HepG2 (cell line): ENCODE data around the gene CSMD2. TPM values are rescaled to one million over a fixed set of nuclear protein-coding genes. Genes with fewer than 3 reads are reported as not detected.

Experiments used
- ATRX ChIP-seq: sonication (generic); formaldehyde crosslinking; IDR thresholded peaks from 2 replicates; pipeline ENCODE4 v1.4.0; 2020; ENCODE audit warnings: missing genetic modification reagents, borderline replicate concordance
- CCDC6 ChIP-seq: sonication (generic); formaldehyde crosslinking; IDR thresholded peaks from 2 replicates; pipeline ENCODE4 v1.8.1; 2022; ENCODE audit warnings: mild to moderate bottlenecking, missing genetic modification reagents, moderate library complexity
- FOXK1 ChIP-seq: sonication (generic); formaldehyde crosslinking; IDR thresholded peaks from 2 replicates; pipeline ENCODE4 v1.4.0; 2020; ENCODE audit warnings: low read depth, missing genetic modification reagents, borderline replicate concordance
- ZNF354B ChIP-seq: sonication (generic); formaldehyde crosslinking; IDR thresholded peaks from 2 replicates; pipeline ENCODE4 v1.8.0; 2022; ENCODE audit warnings: mild to moderate bottlenecking, missing genetic modification reagents
- ZZZ3 ChIP-seq: sonication (generic); formaldehyde crosslinking; IDR thresholded peaks from 2 replicates; pipeline ENCODE4 v1.4.0; 2020; ENCODE audit warnings: missing genetic modification reagents, mild to moderate bottlenecking, borderline replicate concordance
- polyA plus RNA-seq, 8 experiments: library from polyadenylated mRNA; depleted of rRNA in 3 of 8; stranded (reverse) in 7 of 8; unstranded in 1 of 8; fragments of >200 nt; fragmentation: Illumina TruSeq in 4 of 8; extraction: Trizol in 4 of 8; gene quantifications; 2 replicates each; pipeline versions ENCODE4 v1.2.1 to v1.2.3, GENCODE V29; 2011 to 2016; ENCODE audit warnings: low read depth in 4 of 8, missing spikeins in 1 of 8, mixed read lengths in 1 of 8; ENCODE audit not compliant: insufficient read depth in 1 of 8
- total RNA-seq, 5 experiments: library from RNA; depleted of rRNA; stranded (reverse); fragments of >200 nt; fragmentation: Illumina TruSeq; extraction: Trizol; gene quantifications; 2 replicates each; pipeline ENCODE4 v1.2.3, GENCODE V29; 2016; ENCODE audit warnings: low read depth in 1 of 5
- TF ChIP-seq, protein P1 (sequence below), 2 experiments: sonication (generic) in 1 of 2; formaldehyde crosslinking in 1 of 2; IDR thresholded peaks; 2 replicates each; pipeline versions ENCODE4 v1.6.1 to v1.9.0; 2014 to 2022; ENCODE audit warnings: antibody characterized with exemption in 1 of 2, borderline replicate concordance in 1 of 2, inconsistent platforms in 1 of 2, low read depth in 1 of 2, missing genetic modification reagents in 1 of 2
- TF ChIP-seq, protein P2 (sequence below): sonication (generic); formaldehyde crosslinking; IDR thresholded peaks from 2 replicates; pipeline ENCODE4 v1.4.0; 2020; ENCODE audit warnings: mild to moderate bottlenecking, missing genetic modification reagents

Gene CSMD2
- total and polyA plus RNA-seq, 2 of the 13 experiments (the other 11 are each of a cell fraction or from before 2014, with no cell fraction given), result not detected

DNA sequence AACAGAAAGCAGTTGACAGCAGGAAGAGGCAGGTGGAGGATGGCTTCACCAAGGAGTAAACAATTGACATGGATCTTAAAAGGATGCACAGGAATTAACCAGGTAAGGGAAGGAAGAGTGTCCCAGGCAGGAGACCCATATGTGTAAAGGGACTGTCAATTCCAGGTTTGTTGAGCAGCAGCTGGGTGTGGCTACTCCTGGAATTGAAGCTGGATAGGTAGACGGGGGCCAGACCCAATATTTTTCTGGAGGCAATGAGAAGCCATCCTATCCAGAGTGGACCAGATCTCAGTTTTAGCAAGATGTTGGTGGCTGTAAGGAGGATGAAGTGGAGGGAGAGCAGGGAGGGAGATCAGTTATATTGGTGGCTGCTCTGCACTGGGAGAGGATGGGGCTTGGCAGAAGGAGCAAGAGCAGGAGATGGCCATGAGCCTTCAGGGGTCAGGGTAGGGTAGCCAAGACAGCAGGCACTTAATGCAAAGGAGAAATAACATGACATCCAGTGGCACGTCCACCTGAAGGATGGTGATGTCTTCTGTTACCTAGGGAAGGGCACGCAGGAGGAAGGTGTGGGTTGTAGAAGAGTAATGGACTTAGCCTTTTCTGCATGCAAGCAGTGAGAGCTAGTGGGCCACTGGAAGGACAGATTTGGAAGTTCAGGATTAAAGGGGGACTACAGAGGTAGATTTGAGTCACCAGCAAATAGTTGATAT is 447.9 kb downstream of the CSMD2 start (continued):
- TF ChIP-seq FOXK1 (CRISPR knock-in tag), result no peak
- TF ChIP-seq, protein P1, sequence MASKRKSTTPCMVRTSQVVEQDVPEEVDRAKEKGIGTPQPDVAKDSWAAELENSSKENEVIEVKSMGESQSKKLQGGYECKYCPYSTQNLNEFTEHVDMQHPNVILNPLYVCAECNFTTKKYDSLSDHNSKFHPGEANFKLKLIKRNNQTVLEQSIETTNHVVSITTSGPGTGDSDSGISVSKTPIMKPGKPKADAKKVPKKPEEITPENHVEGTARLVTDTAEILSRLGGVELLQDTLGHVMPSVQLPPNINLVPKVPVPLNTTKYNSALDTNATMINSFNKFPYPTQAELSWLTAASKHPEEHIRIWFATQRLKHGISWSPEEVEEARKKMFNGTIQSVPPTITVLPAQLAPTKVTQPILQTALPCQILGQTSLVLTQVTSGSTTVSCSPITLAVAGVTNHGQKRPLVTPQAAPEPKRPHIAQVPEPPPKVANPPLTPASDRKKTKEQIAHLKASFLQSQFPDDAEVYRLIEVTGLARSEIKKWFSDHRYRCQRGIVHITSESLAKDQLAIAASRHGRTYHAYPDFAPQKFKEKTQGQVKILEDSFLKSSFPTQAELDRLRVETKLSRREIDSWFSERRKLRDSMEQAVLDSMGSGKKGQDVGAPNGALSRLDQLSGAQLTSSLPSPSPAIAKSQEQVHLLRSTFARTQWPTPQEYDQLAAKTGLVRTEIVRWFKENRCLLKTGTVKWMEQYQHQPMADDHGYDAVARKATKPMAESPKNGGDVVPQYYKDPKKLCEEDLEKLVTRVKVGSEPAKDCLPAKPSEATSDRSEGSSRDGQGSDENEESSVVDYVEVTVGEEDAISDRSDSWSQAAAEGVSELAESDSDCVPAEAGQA (IDR thresholded peaks at IDR 0.05; ENCODE audit: low read depth), result no peak
- TF ChIP-seq, protein P1 (CRISPR knock-in tag; IDR thresholded peaks at IDR 0.05; ENCODE audit: borderline replicate concordance), result no peak
- TF ChIP-seq, protein P2, sequence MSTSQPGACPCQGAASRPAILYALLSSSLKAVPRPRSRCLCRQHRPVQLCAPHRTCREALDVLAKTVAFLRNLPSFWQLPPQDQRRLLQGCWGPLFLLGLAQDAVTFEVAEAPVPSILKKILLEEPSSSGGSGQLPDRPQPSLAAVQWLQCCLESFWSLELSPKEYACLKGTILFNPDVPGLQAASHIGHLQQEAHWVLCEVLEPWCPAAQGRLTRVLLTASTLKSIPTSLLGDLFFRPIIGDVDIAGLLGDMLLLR (CRISPR knock-in tag), result no peak
- no peak for TF ChIP-seq ZZZ3
- TF ChIP-seq ZNF354B (CRISPR knock-in tag), result no peak
- TF ChIP-seq CCDC6 (CRISPR knock-in tag), result no peak
- TF ChIP-seq ATRX, result no peak
